ENCODE data around the gene SYT5.

The SYT5 gene

GRCh38 chr19:55141696-55142095 is 38.4 kb downstream of the SYT5 start:
- Histone ChIP-seq H3K27ac (ENCODE audit: low read depth, low read length) (no peak overlapping the region), H3K9ac (ENCODE audit: low read length) (peak overlapping the region; percentile 29), H4K5ac (ENCODE audit: low read length) (no peak overlapping the region), H3K27me3 (ENCODE audit: insufficient read depth, low read length, poor library complexity) (no peaks in the 10 kb centered on the region), H3K18ac (ENCODE audit: low read length) (no peak overlapping the region), H3K4me1 (ENCODE audit: control insufficient read depth, low read depth, low read length) (no peaks in the 10 kb centered on the region), H3K4me2 (ENCODE audit: low read length) (peak overlapping the region; percentile 13), H2BK5ac (ENCODE audit: low read length) (no peak overlapping the region), H3K23ac (ENCODE audit: low read length) (peak overlapping the region; percentile 80), H3K4ac (ENCODE audit: low read depth, low read length) (no peak overlapping the region), H3K79me2 (ENCODE audit: control insufficient read depth, insufficient read depth, low read length) (no peaks in the 10 kb centered on the region), H3K56ac (ENCODE audit: low read length) (peak overlapping the region; percentile 73), H4K8ac (ENCODE audit: low read depth, low read length) (no peak overlapping the region), H2BK120ac (ENCODE audit: low read depth, low read length) (no peak overlapping the region), H3K79me1 (ENCODE audit: low read length) (no peaks in the 10 kb centered on the region), H3K36me3 (ENCODE audit: control insufficient read depth, insufficient read depth, low read length) (no peaks in the 10 kb centered on the region), H2AK5ac (ENCODE audit: low read length) (no peak overlapping the region), H3K4me3 (ENCODE audit: low read length) (no peak overlapping the region), H2BK15ac (replicated peaks; ENCODE audit: low read depth) (no peak overlapping the region)
- DNase-seq, result no peak
- WGBS (ENCODE audit: extremely low coverage, insufficient coverage, low lambda C conversion rate), result no CpG with 5 or more reads among the region's 21 CpGs

- Histone ChIP-seq H2AK5ac (ENCODE audit: low read length) (no peak overlapping the region), H3K9ac (ENCODE audit: low read length) (no peak overlapping the region), H3K23ac (ENCODE audit: low read length) (no peak overlapping the region), H3K27me3 (ENCODE audit: insufficient read depth, low read length, poor library complexity) (no peaks in the 10 kb centered on the region), H3K4me1 (ENCODE audit: control insufficient read depth, low read depth, low read length) (no peaks in the 10 kb centered on the region), H3K79me1 (ENCODE audit: low read length) (no peaks in the 10 kb centered on the region), H3K18ac (ENCODE audit: low read length) (no peak overlapping the region), H3K27ac (ENCODE audit: low read depth, low read length) (no peak overlapping the region), H3K4me2 (ENCODE audit: low read length) (no peak overlapping the region), H3K79me2 (ENCODE audit: control insufficient read depth, insufficient read depth, low read length) (no peaks in the 10 kb centered on the region), H2BK120ac (ENCODE audit: low read depth, low read length) (no peak overlapping the region), H3K4me3 (ENCODE audit: low read length) (no peak overlapping the region), H3K56ac (ENCODE audit: low read length) (no peak overlapping the region), H2BK15ac (replicated peaks; ENCODE audit: low read depth) (no peak overlapping the region), H3K4ac (ENCODE audit: low read depth, low read length) (no peak overlapping the region), H3K36me3 (ENCODE audit: control insufficient read depth, insufficient read depth, low read length) (no peaks in the 10 kb centered on the region), H2BK5ac (ENCODE audit: low read length) (no peak overlapping the region), H4K8ac (ENCODE audit: low read depth, low read length) (no peak overlapping the region), H4K5ac (ENCODE audit: low read length) (no peak overlapping the region)
- DNase-seq, result no peak
- no CpG with 5 or more reads among the region's 9 CpGs for WGBS (ENCODE audit: extremely low coverage, insufficient coverage, low lambda C conversion rate)
These were observed 42.2 kb downstream of the SYT5 start for GRCh38 chr19:55137915-55138314.

GRCh38 chr19:55136399-55137102 is 43.5 kb downstream of the SYT5 start:
- H3K4me3 ChIP-seq (ENCODE audit: low read length), result no peak overlapping the region
- H2AK5ac ChIP-seq (ENCODE audit: low read length), result no peak overlapping the region
- H3K79me2 ChIP-seq (ENCODE audit: control insufficient read depth, insufficient read depth, low read length), result no peaks in the 10 kb centered on the region
- no peak overlapping the region for H2BK15ac ChIP-seq (replicated peaks; ENCODE audit: low read depth)
- H3K27ac ChIP-seq (ENCODE audit: low read depth, low read length), result no peak overlapping the region
- no peaks in the 10 kb centered on the region for H3K36me3 ChIP-seq (ENCODE audit: control insufficient read depth, insufficient read depth, low read length)
- no peaks in the 10 kb centered on the region for H3K27me3 ChIP-seq (ENCODE audit: insufficient read depth, low read length, poor library complexity)
- H2BK120ac ChIP-seq (ENCODE audit: low read depth, low read length), result no peak overlapping the region
- no peak overlapping the region for H3K4me2 ChIP-seq (ENCODE audit: low read length)
- H3K4ac ChIP-seq (ENCODE audit: low read depth, low read length), result no peak overlapping the region
- no peak overlapping the region for H3K23ac ChIP-seq (ENCODE audit: low read length)
- H2BK5ac ChIP-seq (ENCODE audit: low read length), result no peak overlapping the region
- no peaks in the 10 kb centered on the region for H3K79me1 ChIP-seq (ENCODE audit: low read length)
- no peak overlapping the region for H3K56ac ChIP-seq (ENCODE audit: low read length)
- no peak overlapping the region for H3K18ac ChIP-seq (ENCODE audit: low read length)
- H4K5ac ChIP-seq (ENCODE audit: low read length), result no peak overlapping the region
- no peak overlapping the region for H3K9ac ChIP-seq (ENCODE audit: low read length)
- H4K8ac ChIP-seq (ENCODE audit: low read depth, low read length), result no peak overlapping the region
- DNase-seq, result no peak
- no CpG with 5 or more reads among the region's 17 CpGs for WGBS (ENCODE audit: extremely low coverage, insufficient coverage, low lambda C conversion rate)
- H3K4me1 ChIP-seq (ENCODE audit: control insufficient read depth, low read depth, low read length), result no peaks in the 10 kb centered on the region

- no peak overlapping the region for H2AK5ac ChIP-seq (ENCODE audit: low read length)
- no peak overlapping the region for H3K56ac ChIP-seq (ENCODE audit: low read length)
- no peaks in the 10 kb centered on the region for H3K79me2 ChIP-seq (ENCODE audit: control insufficient read depth, insufficient read depth, low read length)
- no peak overlapping the region for H3K27ac ChIP-seq (ENCODE audit: low read depth, low read length)
- H3K79me1 ChIP-seq (ENCODE audit: low read length), result no peaks in the 10 kb centered on the region
- H3K9ac ChIP-seq (ENCODE audit: low read length), result no peak overlapping the region
- no peak overlapping the region for H2BK15ac ChIP-seq (replicated peaks; ENCODE audit: low read depth)
- no CpG with 5 or more reads among the region's 3 CpGs for WGBS (ENCODE audit: extremely low coverage, insufficient coverage, low lambda C conversion rate)
- H2BK5ac ChIP-seq (ENCODE audit: low read length), result no peak overlapping the region
- H4K5ac ChIP-seq (ENCODE audit: low read length), result no peak overlapping the region
- no peak overlapping the region for H3K4me2 ChIP-seq (ENCODE audit: low read length)
- DNase-seq, result no peak
- H3K4me3 ChIP-seq (ENCODE audit: low read length), result no peak overlapping the region
- H3K4ac ChIP-seq (ENCODE audit: low read depth, low read length), result no peak overlapping the region
- no peaks in the 10 kb centered on the region for H3K4me1 ChIP-seq (ENCODE audit: control insufficient read depth, low read depth, low read length)
- H3K27me3 ChIP-seq (ENCODE audit: insufficient read depth, low read length, poor library complexity), result no peaks in the 10 kb centered on the region
- no peak overlapping the region for H3K18ac ChIP-seq (ENCODE audit: low read length)
- no peaks in the 10 kb centered on the region for H3K36me3 ChIP-seq (ENCODE audit: control insufficient read depth, insufficient read depth, low read length)
- H2BK120ac ChIP-seq (ENCODE audit: low read depth, low read length), result no peak overlapping the region
- no peak overlapping the region for H4K8ac ChIP-seq (ENCODE audit: low read depth, low read length)
- no peak overlapping the region for H3K23ac ChIP-seq (ENCODE audit: low read length)
These were observed 45.4 kb downstream of the SYT5 start for GRCh38 chr19:55134736-55135135.

- no peak overlapping the region for H3K4me2 ChIP-seq (ENCODE audit: low read length)
- H3K4ac ChIP-seq (ENCODE audit: low read depth, low read length), result no peak overlapping the region
- H4K8ac ChIP-seq (ENCODE audit: low read depth, low read length), result no peak overlapping the region
- no peaks in the 10 kb centered on the region for H3K27me3 ChIP-seq (ENCODE audit: insufficient read depth, low read length, poor library complexity)
- H3K4me3 ChIP-seq (ENCODE audit: low read length), result no peak overlapping the region
- H2BK5ac ChIP-seq (ENCODE audit: low read length), result no peak overlapping the region
- no peak overlapping the region for H2BK15ac ChIP-seq (replicated peaks; ENCODE audit: low read depth)
- no peak overlapping the region for H2BK120ac ChIP-seq (ENCODE audit: low read depth, low read length)
- no peak overlapping the region for H3K18ac ChIP-seq (ENCODE audit: low read length)
- no peaks in the 10 kb centered on the region for H3K36me3 ChIP-seq (ENCODE audit: control insufficient read depth, insufficient read depth, low read length)
- H3K23ac ChIP-seq (ENCODE audit: low read length), result no peak overlapping the region
- no peaks in the 10 kb centered on the region for H3K79me2 ChIP-seq (ENCODE audit: control insufficient read depth, insufficient read depth, low read length)
- no peak overlapping the region for H3K9ac ChIP-seq (ENCODE audit: low read length)
- H2AK5ac ChIP-seq (ENCODE audit: low read length), result no peak overlapping the region
- WGBS (ENCODE audit: extremely low coverage, insufficient coverage, low lambda C conversion rate), result no CpG with 5 or more reads among the region's 25 CpGs
- H3K27ac ChIP-seq (ENCODE audit: low read depth, low read length), result no peak overlapping the region
- H3K4me1 ChIP-seq (ENCODE audit: control insufficient read depth, low read depth, low read length), result no peaks in the 10 kb centered on the region
- H3K56ac ChIP-seq (ENCODE audit: low read length), result no peak overlapping the region
- H4K5ac ChIP-seq (ENCODE audit: low read length), result no peak overlapping the region
- no peak for DNase-seq
- no peaks in the 10 kb centered on the region for H3K79me1 ChIP-seq (ENCODE audit: low read length)
These were observed 46.2 kb downstream of the SYT5 start for GRCh38 chr19:55133639-55134444.

All from mesendoderm (in vitro differentiated cells).